HepG2 (cell line): ENCODE results near the gene RPS6KC1.

Source experiments
- CREB1 ChIP-seq, 2 experiments: fragments of 450-650 bp in 1 of 2; IDR thresholded peaks; 2 replicates each; pipeline ENCODE4 v1.6.1; 2016 to 2017; ENCODE audit warnings: control low read depth in 1 of 2, mild to moderate bottlenecking in 1 of 2, missing compliant biosample characterization in 1 of 2, missing genetic modification characterization in 1 of 2
- CTCF ChIP-seq: sonication (generic); formaldehyde crosslinking; IDR thresholded peaks from 2 replicates; pipeline ENCODE4 v1.5.0; 2020; ENCODE audit warnings: mild to moderate bottlenecking, missing genetic modification reagents, moderate library complexity
- NFE2L1 ChIP-seq: sonication (generic); formaldehyde crosslinking; IDR thresholded peaks from 2 replicates; pipeline ENCODE4 v1.4.0; 2020; ENCODE audit warnings: missing genetic modification reagents, mild to moderate bottlenecking, borderline replicate concordance
- NFIC ChIP-seq: IDR thresholded peaks from 2 replicates; pipeline ENCODE4 v1.6.1; 2012; ENCODE audit warnings: mild to moderate bottlenecking, low read length, inconsistent platforms
- NFRKB ChIP-seq: fragments of 450-650 bp; IDR thresholded peaks from 2 replicates; pipeline ENCODE4 v1.6.1; 2017
- PRDM10 ChIP-seq: sonication (generic); formaldehyde crosslinking; IDR thresholded peaks from 2 replicates; pipeline ENCODE4 v1.4.0; 2020; ENCODE audit warnings: low read depth, missing genetic modification reagents
- SNAPC2 ChIP-seq: sonication (generic); formaldehyde crosslinking; IDR thresholded peaks from 2 replicates; pipeline ENCODE4 v1.8.1; 2022; ENCODE audit warnings: mild to moderate bottlenecking, missing genetic modification reagents
- ZNF232 ChIP-seq: sonication (generic); formaldehyde crosslinking; IDR thresholded peaks from 2 replicates; pipeline ENCODE4 v1.4.0; 2020; ENCODE audit warnings: missing genetic modification reagents, borderline replicate concordance
- ZNF570 ChIP-seq: sonication (generic); formaldehyde crosslinking; IDR thresholded peaks from 2 replicates; pipeline ENCODE4 v1.4.0; 2020; ENCODE audit warnings: mild to moderate bottlenecking, missing genetic modification reagents, borderline replicate concordance
- ZNF644 ChIP-seq: IDR thresholded peaks from 2 replicates; pipeline ENCODE4 v1.6.1; 2016; ENCODE audit warnings: low read depth

GRCh38 chr1:213017447-213018273 is 33.4 kb upstream of the RPS6KC1 start:
- TF ChIP-seq CTCF (CRISPR knock-in tag) (no peak), NFE2L1 (CRISPR knock-in tag) (no peak), PRDM10 (CRISPR knock-in tag) (no peak), ZNF644 (CRISPR knock-in tag) (no peak), CREB1 (IDR thresholded peaks at IDR 0.05) (no peak), CREB1 (CRISPR knock-in tag; IDR thresholded peaks at IDR 0.05) (no peak), ZNF570 (CRISPR knock-in tag) (no peak), NFIC (no peak), NFRKB (no peak), SNAPC2 (CRISPR knock-in tag) (no peak), ZNF232 (CRISPR knock-in tag) (no peak)
